Aorta (tissue), 5 donors: ENCODE results near the gene MEAK7. TPM values are rescaled to one million over a fixed set of nuclear protein-coding genes. Genes with fewer than 3 reads are reported as not detected.
A peak's percentile ranks its signal among the peaks of the same experiment; 100 is the strongest.

Experiments
- ATAC-seq: fragments of 200-7000 bp; cut with Tn5 transposase; one replicate; pipeline ENCODE4 v1.9.1; 2022; ENCODE audit warnings: moderate library complexity; ENCODE audit not compliant: low FRiP score
- DNase-seq, 2 donors: peaks; one replicate each; pipeline ENCODE4 v3.0.0-alpha.2; 2020
- H3K27ac ChIP-seq, 2 donors: one replicate each; pipeline ENCODE4 v1.5.1; 2013; ENCODE audit warnings: low read length in 2 of 2, mild to moderate bottlenecking in 2 of 2, moderate library complexity in 2 of 2, control low read depth in 1 of 2, inconsistent platforms in 1 of 2, low read depth in 1 of 2
- H3K27me3 ChIP-seq, 2 donors: one replicate each; pipeline ENCODE4 v1.6.1; 2013; ENCODE audit warnings: control low read depth in 1 of 2, low read length in 1 of 2, mild to moderate bottlenecking in 1 of 2, moderate library complexity in 1 of 2; ENCODE audit not compliant: insufficient read depth in 2 of 2, control insufficient read depth in 1 of 2
- H3K36me3 ChIP-seq, 2 donors: one replicate each; pipeline ENCODE4 v1.6.1; 2013; ENCODE audit warnings: control low read depth in 1 of 2, low read length in 1 of 2, mild to moderate bottlenecking in 1 of 2; ENCODE audit not compliant: insufficient read depth in 2 of 2, control insufficient read depth in 1 of 2
- H3K4me1 ChIP-seq, 2 donors: one replicate each; pipeline ENCODE4 v1.6.1; 2013; ENCODE audit warnings: low read length in 2 of 2, control low read depth in 1 of 2, mild to moderate bottlenecking in 1 of 2, moderate library complexity in 1 of 2; ENCODE audit not compliant: insufficient read depth in 2 of 2, control insufficient read depth in 1 of 2
- H3K4me3 ChIP-seq, 2 donors: one replicate each; pipeline ENCODE4 v1.5.1; 2013; ENCODE audit warnings: low read length in 2 of 2, control low read depth in 1 of 2, mild to moderate bottlenecking in 1 of 2
- H3K9me3 ChIP-seq: one replicate; pipeline ENCODE4 v1.6.1; 2013; ENCODE audit warnings: mild to moderate bottlenecking, low read length; ENCODE audit not compliant: control insufficient read depth
- WGBS, 2 donors: extraction: QIAGEN DNeasy Blood & Tissue Kit; methylation state at CpG; one replicate each; pipeline ENCODE4 v1.1.7; 2013; 5-methylcytosine and 5-hydroxymethylcytosine counted together
- intact Hi-C, 2 donors: fragments of 100-400 bp; cut with DNase I; formaldehyde crosslinking; loops; one replicate each; pipeline versions ENCODE4 v1.14.2 to v1.15.0; 2022
- long read RNA-seq, 2 donors: library from polyadenylated mRNA; unstranded; transcript quantifications; one replicate each; pipeline ENCODE4 v2.0.0, GENCODE V29; 2020 to 2021
- polyA plus RNA-seq, 2 donors: library from polyadenylated mRNA; stranded (reverse); fragments of 200-250 nt; gene quantifications; one replicate each; pipeline ENCODE4 v1.2.3, GENCODE V29; 2013
- total RNA-seq, 2 donors: library from RNA; stranded (reverse); fragmentation: NEBNext Ultra II Directional; extraction: Animal tissue kit (Norgen Biotek cat#: 25700); gene quantifications; one replicate each; pipeline ENCODE4 v1.2.1, GENCODE V29; 2021
- donor health status: healthy with polysubstance abuse.
- donor health status: Bipolar disorder and iron deficiency.
- donor health status: DM: no; HTN: no; CAD: no.
- donor health status: DM: no; HTN: no; CAD: no.
- donor health status: DM: yes; HTN: yes; CAD: no.

MEAK7 gene
- total RNA-seq (10 to 100 TPM; 17.4 to 23.9 TPM), polyA plus RNA-seq (1 to 10 TPM; 3.4 to 5.8 TPM)
- long read RNA-seq, donor 1, full-length matches to known transcripts, result 13 of 39 reads
- long read RNA-seq, donor 1, partial matches to known transcripts, result 9 of 39 reads
- long read RNA-seq, donor 1, other reads (novel, unspliced or antisense), result 17 of 39 reads
- long read RNA-seq, donor 2, full-length matches to known transcripts, result 2 of 7 reads
- long read RNA-seq, donor 2, partial matches to known transcripts, result 1 of 7 reads
- long read RNA-seq, donor 2, other reads (novel, unspliced or antisense), result 4 of 7 reads

GRCh38 chr16:84504420-84505248, at the start of gene MEAK7:
Gene MEAK7, minus strand, starts transcription at chr16:84504659. Its CDS starts 6,573 bp downstream, at chr16:84498086.
- H3K9me3 ChIP-seq, result no peaks in the 10 kb centered on the region
- peak within 1 kb of the TSS; percentile 50 to 71 for H3K4me3 ChIP-seq
- 0 to 1% methylated on average over 38 to 45 of the region's 45 CpGs for WGBS, 2 donors
- H3K36me3 ChIP-seq, result no peaks in the 10 kb centered on the region
- H3K27ac ChIP-seq, result peak within 1 kb of the TSS in 1 of 2 donors; percentile 60
- peak; percentile 98 for ATAC-seq
- DNase-seq, result peak; percentile 99
- intact Hi-C loops, result loop anchor here in 1 of 2 donors (2.0 kb wide), 1 partner anchor 114 kb away; the partner anchor contains the start of gene COTL1
- no peaks in the 10 kb centered on the region for H3K27me3 ChIP-seq
- H3K4me1 ChIP-seq, result peaks cover 0 to 5% of the 10 kb centered on the region in 2 donors

GRCh38 chr16:84553873-84554399, 49.5 kb upstream of the MEAK7 start:
- Histone ChIP-seq H3K4me3 (no peak overlapping the region), H3K27me3 (no peaks in the 10 kb centered on the region), H3K27ac (no peak overlapping the region), H3K4me1 (no peaks in the 10 kb centered on the region), H3K9me3 (no peaks in the 10 kb centered on the region), H3K36me3 (no peaks in the 10 kb centered on the region)
- ATAC-seq, result no peak
- WGBS, 2 donors, result 93 to 94% methylated on average over 11 of the region's 11 CpGs
- intact Hi-C loops, result no loop called here
- peak in 1 of 2 donors; percentile 53 for DNase-seq

DNA sequence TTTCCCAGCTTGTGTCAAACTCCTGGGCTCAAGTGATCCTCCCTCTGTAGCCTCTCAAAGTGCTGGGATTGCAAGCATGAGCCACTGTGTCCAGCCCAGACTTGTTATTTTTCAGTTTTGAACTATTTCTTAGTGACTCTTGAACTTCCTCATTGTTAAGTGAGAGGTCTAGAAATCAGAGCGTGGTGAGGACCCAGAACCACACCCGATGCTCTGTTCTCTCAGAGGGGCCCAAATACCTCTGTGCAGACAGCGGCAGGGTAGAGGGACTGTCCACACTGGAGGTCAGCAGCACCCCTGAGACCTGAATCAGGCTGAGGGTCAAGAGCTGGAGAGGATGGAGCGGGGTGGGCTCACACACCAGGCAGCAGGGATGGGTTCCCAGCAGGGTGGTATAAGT, 47.7 kb upstream of the MEAK7 start:
- intact Hi-C loops, result no loop called here
- 79 to 82% methylated on average over 4 of the region's 4 CpGs for WGBS, 2 donors
- no peak overlapping the region for H3K4me3 ChIP-seq
- no peak for ATAC-seq
- H3K9me3 ChIP-seq, result no peaks in the 10 kb centered on the region
- H3K27me3 ChIP-seq, result no peaks in the 10 kb centered on the region
- no peak overlapping the region for H3K27ac ChIP-seq
- H3K4me1 ChIP-seq, result no peaks in the 10 kb centered on the region
- H3K36me3 ChIP-seq, result no peaks in the 10 kb centered on the region
- no peak for DNase-seq

- Histone ChIP-seq H3K27me3 (no peaks in the 10 kb centered on the region), H3K36me3 (no peaks in the 10 kb centered on the region), H3K9me3 (no peaks in the 10 kb centered on the region), H3K27ac (no peak overlapping the region), H3K4me3 (no peak overlapping the region), H3K4me1 (no peaks in the 10 kb centered on the region)
- intact Hi-C loops, result no loop called here
- ATAC-seq, result no peak
- 69 to 71% methylated on average over 4 of the region's 4 CpGs for WGBS, 2 donors
- DNase-seq, result no peak
Observed at GRCh38 chr16:84550096-84550495, 45.6 kb upstream of the MEAK7 start.

DNA sequence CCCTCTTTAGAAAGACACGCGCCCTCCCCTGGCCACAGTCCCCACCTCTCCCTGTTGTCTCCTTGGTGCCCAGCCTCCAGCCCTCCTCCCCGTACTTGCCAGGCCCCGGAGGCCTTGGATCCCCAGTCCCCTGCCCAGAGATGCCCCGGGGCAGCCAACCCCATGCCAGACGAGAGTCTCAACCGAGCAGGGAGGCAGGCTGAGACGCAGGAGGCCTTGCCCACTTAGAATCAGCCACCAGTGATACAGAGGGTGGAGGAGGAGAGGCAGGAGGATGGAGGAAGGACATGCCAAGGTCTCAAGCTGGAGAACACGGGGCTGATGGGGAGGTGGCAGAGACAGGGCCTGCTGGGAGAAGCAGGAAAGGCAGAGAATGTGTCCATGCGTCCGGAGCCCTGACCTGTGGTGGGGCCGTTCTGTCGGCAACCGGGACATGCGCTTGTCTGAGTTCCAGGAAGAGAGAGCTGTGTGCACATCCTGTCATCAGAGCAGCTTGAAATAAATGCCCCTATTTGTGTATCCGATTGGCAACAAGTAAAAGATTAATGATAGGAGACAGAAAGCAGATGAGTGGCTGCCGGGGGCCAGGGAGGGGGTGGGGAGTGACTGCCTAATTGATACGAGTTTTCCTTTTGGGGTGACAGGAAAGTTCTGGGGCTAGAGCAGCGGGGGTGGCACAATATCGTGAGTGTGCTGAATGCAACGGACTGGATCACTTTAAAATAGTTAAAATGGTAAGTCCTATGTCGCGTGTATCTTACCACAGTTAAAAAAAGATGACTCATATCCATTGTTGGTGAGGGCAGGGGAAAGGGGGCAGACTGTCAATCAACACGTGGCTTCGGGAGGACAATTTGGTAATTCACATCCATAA, 44.7 kb upstream of the MEAK7 start:
- no peak overlapping the region for H3K4me3 ChIP-seq
- ATAC-seq (no peak), DNase-seq (no peak)
- H3K27ac ChIP-seq, result no peak overlapping the region
- no peaks in the 10 kb centered on the region for H3K27me3 ChIP-seq
- H3K4me1 ChIP-seq, result no peaks in the 10 kb centered on the region
- 89% methylated on average over 25 of the region's 25 CpGs for WGBS, 2 donors
- no peaks in the 10 kb centered on the region for H3K9me3 ChIP-seq
- no peaks in the 10 kb centered on the region for H3K36me3 ChIP-seq
- intact Hi-C loops, result no loop called here

DNA sequence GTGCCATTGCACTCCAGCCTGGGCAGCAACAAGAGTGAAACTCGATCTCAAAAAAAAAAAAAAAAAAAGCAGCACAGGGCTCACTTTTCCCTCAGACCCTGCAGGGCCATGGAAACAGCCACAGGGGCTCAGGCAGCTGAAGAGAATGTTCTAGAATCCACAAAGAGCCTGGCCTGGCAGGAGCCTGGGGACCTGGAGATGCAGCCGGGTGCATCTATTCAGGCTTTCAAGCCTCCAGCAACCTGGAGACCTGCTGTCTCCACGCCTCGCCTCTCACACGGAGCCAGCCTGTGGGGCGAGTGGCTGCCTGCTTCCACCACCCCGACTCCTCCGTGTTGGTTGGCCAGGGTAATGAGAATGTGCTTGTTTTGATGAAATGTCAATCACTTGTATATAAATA, 44.0 kb upstream of the MEAK7 start:
- DNase-seq, result no peak
- WGBS, 2 donors, result 84% methylated on average over 7 to 8 of the region's 8 CpGs
- no peak for ATAC-seq
- Histone ChIP-seq H3K36me3 (no peaks in the 10 kb centered on the region), H3K4me1 (no peaks in the 10 kb centered on the region), H3K27me3 (no peaks in the 10 kb centered on the region), H3K9me3 (no peaks in the 10 kb centered on the region), H3K4me3 (no peak overlapping the region), H3K27ac (no peak overlapping the region)
- intact Hi-C loops, result no loop called here

GRCh38 chr16:84547546-84548061, 43.1 kb upstream of the MEAK7 start:
- intact Hi-C loops, result no loop called here
- H3K27me3 ChIP-seq, result no peaks in the 10 kb centered on the region
- ATAC-seq (no peak), DNase-seq (no peak)
- no peaks in the 10 kb centered on the region for H3K4me1 ChIP-seq
- WGBS, 2 donors, result 91 to 92% methylated on average over 12 of the region's 12 CpGs
- H3K27ac ChIP-seq, result no peak overlapping the region
- H3K36me3 ChIP-seq, result no peaks in the 10 kb centered on the region
- no peak overlapping the region for H3K4me3 ChIP-seq
- no peaks in the 10 kb centered on the region for H3K9me3 ChIP-seq
